Measurements from ENCODE around the gene ABCC12.

ABCC12 gene

GRCh38 chr16:48137822-48138221 lies 18.0 kb downstream of the ABCC12 start:
- H2AFZ ChIP-seq (ENCODE audit: low read depth, low read length): no peak overlapping the region
- H3K4me1 ChIP-seq (ENCODE audit: insufficient read depth, low read length): no peaks in the 10 kb centered on the region
- no peaks in the 10 kb centered on the region for H3K36me3 ChIP-seq (ENCODE audit: insufficient read depth, low read length)
- no peak overlapping the region for H3K4me3 ChIP-seq (ENCODE audit: low read length)
- no peaks in the 10 kb centered on the region for H3K9me3 ChIP-seq (ENCODE audit: low read length)
- no peaks in the 10 kb centered on the region for H3K27me3 ChIP-seq (ENCODE audit: insufficient read depth, low read length)

- Histone ChIP-seq H2AFZ (ENCODE audit: low read depth, low read length) (no peak overlapping the region), H3K9me3 (ENCODE audit: low read length) (no peaks in the 10 kb centered on the region), H3K4me1 (ENCODE audit: insufficient read depth, low read length) (no peaks in the 10 kb centered on the region), H3K4me3 (ENCODE audit: low read length) (no peak overlapping the region), H3K27me3 (ENCODE audit: insufficient read depth, low read length) (no peaks in the 10 kb centered on the region), H3K36me3 (ENCODE audit: insufficient read depth, low read length) (no peaks in the 10 kb centered on the region)
Measured at GRCh38 chr16:48136547-48137360, 19.0 kb downstream of the ABCC12 start.

GRCh38 chr16:48133455-48134211 lies 22.2 kb downstream of the ABCC12 start:
- no peaks in the 10 kb centered on the region for H3K36me3 ChIP-seq (ENCODE audit: insufficient read depth, low read length)
- no peak overlapping the region for H3K4me3 ChIP-seq (ENCODE audit: low read length)

GRCh38 chr16:48132696-48133095 lies 23.1 kb downstream of the ABCC12 start:
- Histone ChIP-seq H3K4me1 (ENCODE audit: insufficient read depth, low read length) (no peaks in the 10 kb centered on the region), H3K27me3 (ENCODE audit: insufficient read depth, low read length) (no peaks in the 10 kb centered on the region), H3K36me3 (ENCODE audit: insufficient read depth, low read length) (no peaks in the 10 kb centered on the region), H3K9me3 (ENCODE audit: low read length) (no peaks in the 10 kb centered on the region), H3K4me3 (ENCODE audit: low read length) (no peak overlapping the region), H2AFZ (ENCODE audit: low read depth, low read length) (no peak overlapping the region)

More at GRCh38 chr16:48133455-48134211, 22.2 kb downstream of the ABCC12 start:
- H3K27me3 ChIP-seq (ENCODE audit: insufficient read depth, low read length): no peaks in the 10 kb centered on the region
- no peak overlapping the region for H2AFZ ChIP-seq (ENCODE audit: low read depth, low read length)
- no peaks in the 10 kb centered on the region for H3K9me3 ChIP-seq (ENCODE audit: low read length)
- no peaks in the 10 kb centered on the region for H3K4me1 ChIP-seq (ENCODE audit: insufficient read depth, low read length)

GRCh38 chr16:48131201-48131935 lies 24.4 kb downstream of the ABCC12 start:
- H3K27me3 ChIP-seq (ENCODE audit: insufficient read depth, low read length): no peaks in the 10 kb centered on the region
- H3K36me3 ChIP-seq (ENCODE audit: insufficient read depth, low read length): no peaks in the 10 kb centered on the region
- no peaks in the 10 kb centered on the region for H3K9me3 ChIP-seq (ENCODE audit: low read length)
- no peak overlapping the region for H2AFZ ChIP-seq (ENCODE audit: low read depth, low read length)
- H3K4me1 ChIP-seq (ENCODE audit: insufficient read depth, low read length): no peaks in the 10 kb centered on the region
- H3K4me3 ChIP-seq (ENCODE audit: low read length): no peak overlapping the region

GRCh38 chr16:48129926-48130325 lies 25.9 kb downstream of the ABCC12 start:
- Histone ChIP-seq H3K9me3 (ENCODE audit: low read length) (no peaks in the 10 kb centered on the region), H2AFZ (ENCODE audit: low read depth, low read length) (no peak overlapping the region), H3K4me1 (ENCODE audit: insufficient read depth, low read length) (no peaks in the 10 kb centered on the region), H3K4me3 (ENCODE audit: low read length) (no peak overlapping the region), H3K36me3 (ENCODE audit: insufficient read depth, low read length) (no peaks in the 10 kb centered on the region), H3K27me3 (ENCODE audit: insufficient read depth, low read length) (no peaks in the 10 kb centered on the region)

- H3K4me3 ChIP-seq (ENCODE audit: low read length): no peak overlapping the region
- no peak overlapping the region for H2AFZ ChIP-seq (ENCODE audit: low read depth, low read length)
- H3K4me1 ChIP-seq (ENCODE audit: insufficient read depth, low read length): peaks cover 1% of the 10 kb centered on the region
- H3K36me3 ChIP-seq (ENCODE audit: insufficient read depth, low read length): no peaks in the 10 kb centered on the region
- H3K9me3 ChIP-seq (ENCODE audit: low read length): no peaks in the 10 kb centered on the region
- no peaks in the 10 kb centered on the region for H3K27me3 ChIP-seq (ENCODE audit: insufficient read depth, low read length)
Measured at GRCh38 chr16:48128769-48129168, 27.0 kb downstream of the ABCC12 start.

- peaks cover 9% of the 10 kb centered on the region for H3K4me1 ChIP-seq (ENCODE audit: insufficient read depth, low read length)
- no peak overlapping the region for H3K4me3 ChIP-seq (ENCODE audit: low read length)
- no peak overlapping the region for H2AFZ ChIP-seq (ENCODE audit: low read depth, low read length)
- no peaks in the 10 kb centered on the region for H3K27me3 ChIP-seq (ENCODE audit: insufficient read depth, low read length)
- H3K9me3 ChIP-seq (ENCODE audit: low read length): no peaks in the 10 kb centered on the region
- H3K36me3 ChIP-seq (ENCODE audit: insufficient read depth, low read length): no peaks in the 10 kb centered on the region
Measured at GRCh38 chr16:48126801-48127644, 28.8 kb downstream of the ABCC12 start.

- no peaks in the 10 kb centered on the region for H3K9me3 ChIP-seq (ENCODE audit: low read length)
- peaks cover 9% of the 10 kb centered on the region for H3K4me1 ChIP-seq (ENCODE audit: insufficient read depth, low read length)
- H3K4me3 ChIP-seq (ENCODE audit: low read length): no peak overlapping the region
- no peaks in the 10 kb centered on the region for H3K36me3 ChIP-seq (ENCODE audit: insufficient read depth, low read length)
- H2AFZ ChIP-seq (ENCODE audit: low read depth, low read length): no peak overlapping the region
- H3K27me3 ChIP-seq (ENCODE audit: insufficient read depth, low read length): no peaks in the 10 kb centered on the region
Measured at GRCh38 chr16:48125888-48126287, 29.9 kb downstream of the ABCC12 start.

- H3K4me1 ChIP-seq (ENCODE audit: insufficient read depth, low read length): peaks cover 9% of the 10 kb centered on the region
- no peak overlapping the region for H2AFZ ChIP-seq (ENCODE audit: low read depth, low read length)
- no peaks in the 10 kb centered on the region for H3K36me3 ChIP-seq (ENCODE audit: insufficient read depth, low read length)
- H3K27me3 ChIP-seq (ENCODE audit: insufficient read depth, low read length): no peaks in the 10 kb centered on the region
- no peak overlapping the region for H3K4me3 ChIP-seq (ENCODE audit: low read length)
- H3K9me3 ChIP-seq (ENCODE audit: low read length): no peaks in the 10 kb centered on the region
Measured at GRCh38 chr16:48124266-48124665, 31.5 kb downstream of the ABCC12 start.

GRCh38 chr16:48123104-48123788 lies 32.5 kb downstream of the ABCC12 start:
- H2AFZ ChIP-seq (ENCODE audit: low read depth, low read length): no peak overlapping the region
- H3K4me3 ChIP-seq (ENCODE audit: low read length): no peak overlapping the region
- no peaks in the 10 kb centered on the region for H3K27me3 ChIP-seq (ENCODE audit: insufficient read depth, low read length)
- H3K9me3 ChIP-seq (ENCODE audit: low read length): no peaks in the 10 kb centered on the region
- peaks cover 9% of the 10 kb centered on the region for H3K4me1 ChIP-seq (ENCODE audit: insufficient read depth, low read length)
- H3K36me3 ChIP-seq (ENCODE audit: insufficient read depth, low read length): no peaks in the 10 kb centered on the region

GRCh38 chr16:48121276-48121675 lies 34.5 kb downstream of the ABCC12 start:
- no peaks in the 10 kb centered on the region for H3K9me3 ChIP-seq (ENCODE audit: low read length)
- H3K4me1 ChIP-seq (ENCODE audit: insufficient read depth, low read length): peaks cover 9% of the 10 kb centered on the region
- H3K36me3 ChIP-seq (ENCODE audit: insufficient read depth, low read length): no peaks in the 10 kb centered on the region

More at GRCh38 chr16:48121276-48121675, 34.5 kb downstream of the ABCC12 start:
- no peaks in the 10 kb centered on the region for H3K27me3 ChIP-seq (ENCODE audit: insufficient read depth, low read length)
- H2AFZ ChIP-seq (ENCODE audit: low read depth, low read length): no peak overlapping the region
- H3K4me3 ChIP-seq (ENCODE audit: low read length): no peak overlapping the region

Measured in neuron (in vitro differentiated cells).